ENCODE measurements around the gene ADAT3. TPM values are rescaled to one million over a fixed set of nuclear protein-coding genes. Genes with fewer than 3 reads are reported as not detected.

Gene ADAT3
- total and polyA plus RNA-seq, 2 of the 4 experiments (the other 2 are of a cell fraction): 0.36 to 2.8 TPM

GRCh38 chr19:1952635-1953034 lies 47.4 kb downstream of the ADAT3 start:
- dilution Hi-C loops (cut with HindIII; ENCODE audit: low sequenced_read_pairs, unreplicated experiment) (no loop called here), intact Hi-C loops (cut with micrococcal nuclease) (no loop called here), in situ Hi-C loops (cut with MboI; ENCODE audit: low sequenced_read_pairs) (no loop called here)
- Histone ChIP-seq H3K56ac (ENCODE audit: extremely low read depth, insufficient read depth, low read length) (no peak overlapping the region), H4K20me1 (ENCODE audit: insufficient read depth, low read length) (peaks cover 93% of the 10 kb centered on the region), H4K8ac (ENCODE audit: low read depth in 2 of 2, low read length in 2 of 2) (no peak overlapping the region), H3K9me1 (ENCODE audit: insufficient read depth, low read length) (peaks cover 2% of the 10 kb centered on the region; the same call in 1 of the 2 replicates), H2BK5ac (ENCODE audit: low read depth, low read length, poor library complexity, severe bottlenecking) (no peak overlapping the region), H2AFZ (replicated peaks; ENCODE audit: low read length, poor library complexity) (no peak overlapping the region), H3K27me3 (ENCODE audit: control insufficient read depth, insufficient read depth, low read length) (no peaks in the 10 kb centered on the region), H4K5ac (ENCODE audit: low read depth, low read length) (no peak overlapping the region), H2AK9ac (replicated peaks; ENCODE audit: low read depth, low read length, poor library complexity) (no peak overlapping the region), H3K9me3 (ENCODE audit: control insufficient read depth, insufficient read depth, low read length) (no peaks in the 10 kb centered on the region), H4K91ac (ENCODE audit: insufficient read depth, low read depth, low read length) (no peak overlapping the region), H2BK20ac (ENCODE audit: low read depth, low read length) (no peak overlapping the region), H2BK120ac (ENCODE audit: low read depth, low read length) (no peak overlapping the region), H3K18ac (ENCODE audit: low read depth, low read length) (no peak overlapping the region), H3K27ac (ENCODE audit: insufficient read depth, low read length) (no peak overlapping the region), H3K9ac (ENCODE audit: low read depth, low read length) (no peak overlapping the region), H3K4me1 (ENCODE audit: control insufficient read depth, insufficient read depth, low read length) (no peaks in the 10 kb centered on the region), H3K14ac (replicated peaks; ENCODE audit: low read depth, low read length) (no peak overlapping the region), H2BK15ac (ENCODE audit: low read depth, low read length) (no peak overlapping the region), H3K23ac (ENCODE audit: low read depth, low read length) (no peak overlapping the region), H3K36me3 (ENCODE audit: control insufficient read depth, insufficient read depth, low read length) (peaks cover 17% of the 10 kb centered on the region; the same call in 1 of the 2 replicates), H3K79me1 (ENCODE audit: low read depth in 1 of 2, low read length in 2 of 2) (peaks cover 12 to 74% of the 10 kb centered on the region in 2 experiments; a peak in 3 of 4 replicates), H3K4ac (ENCODE audit: low read depth, low read length) (no peak overlapping the region), H2AK5ac (ENCODE audit: low read depth, low read length) (no peak overlapping the region), H3K4me2 (ENCODE audit: low read depth, low read length) (no peak overlapping the region), H3K4me3 (ENCODE audit: insufficient read depth, low read depth, low read length) (no peak overlapping the region)
- no peak for DNase-seq
- no TSS peak for BruUV-seq (replicated peaks)
- 82% methylated on average over 20 of the region's 21 CpGs; no CpG with 5 or more reads in 1 of the 2 experiments for WGBS, 2 experiments (ENCODE audit: extremely low coverage in 2 of 2, insufficient read length in 1 of 2)
- TF ChIP-seq RCOR1 (IDR thresholded peaks at IDR 0.05; ENCODE audit: insufficient replicate concordance, low read length) (no peak), MAZ (IDR thresholded peaks at IDR 0.05; ENCODE audit: borderline replicate concordance, low read depth, low read length) (no peak), CTCF (conservative IDR thresholded peaks at IDR 0.05; ENCODE audit: low read depth, low read length) (no peak), MAFK (IDR thresholded peaks at IDR 0.05; ENCODE audit: low read depth, low read length) (no peak), RAD21 (IDR thresholded peaks at IDR 0.05; ENCODE audit: low read length) (no peak), FOS (IDR thresholded peaks at IDR 0.05; ENCODE audit: low read depth, low read length) (no peak), BHLHE40 (IDR thresholded peaks at IDR 0.05; ENCODE audit: low read depth, low read length) (no peak), RFX5 (IDR thresholded peaks at IDR 0.05; ENCODE audit: low read depth, low read length) (no peak), NFE2L2 (IDR thresholded peaks at IDR 0.05; ENCODE audit: low read depth, low read length) (no peak), ELK1 (IDR thresholded peaks at IDR 0.05; ENCODE audit: borderline replicate concordance, low read depth, low read length) (no peak), CHD1 (IDR thresholded peaks at IDR 0.05; ENCODE audit: low read depth, low read length) (no peak), MXI1 (IDR thresholded peaks at IDR 0.05; ENCODE audit: borderline replicate concordance, low read depth, low read length) (no peak), CEBPB (IDR thresholded peaks at IDR 0.05; ENCODE audit: low read depth, low read length) (no peak), SMC3 (IDR thresholded peaks at IDR 0.05; ENCODE audit: low read depth, low read length) (no peak), USF2 (IDR thresholded peaks at IDR 0.05; ENCODE audit: low read depth, low read length) (no peak)
- CTCF ChIA-PET: no interaction called here
- ATAC-seq (ENCODE audit: low read depth): peak; percentile 21; the same call in 1 of the 2 replicates
- POLR2A ChIA-PET (ENCODE audit: unreplicated experiment): no interaction called here

All from IMR-90 (cell line).